SK-N-SH (cell line): ENCODE measurements around the gene GBX1. TPM values are rescaled to one million over a fixed set of nuclear protein-coding genes. Genes with fewer than 3 reads are reported as not detected.

Experiments used
- CTCF ChIA-PET: fragments of 300-600, 350-600 bp; formaldehyde crosslinking; extraction: SDS; loops from one replicate; lab custom pipeline; 2021; lab: Yijun Ruan, JAX
- POLR2A ChIA-PET: fragments of 350-600 bp; sonication (Branson Sonifier 250); formaldehyde crosslinking; extraction: SDS; loops from one replicate; lab custom pipeline; 2020; ENCODE audit warnings: antibody characterized with exemption, inconsistent platforms; lab: Yijun Ruan, JAX
- DNase-seq: peaks from one replicate; pipeline ENCODE4 v3.0.0; 2012
- H2AFZ ChIP-seq: fragments of 200-600 bp; sonication (generic); 2 replicates; pipeline ENCODE4 v1.8.1; 2016; ENCODE audit warnings: antibody characterized with exemption, mild to moderate bottlenecking, low read depth
- H3F3A ChIP-seq: fragments of 200-600 bp; sonication (generic); replicated peaks from 2 replicates; pipeline ENCODE3; 2016; ENCODE audit warnings: antibody characterized with exemption, mild to moderate bottlenecking; ENCODE audit not compliant: insufficient read depth
- H3K27ac ChIP-seq, 2 experiments: fragments of 200-500 bp in 1 of 2; fragments of 200-600 bp in 1 of 2; sonication (Bioruptor generic) in 1 of 2; sonication (generic), shearing (Covaris generic) in 1 of 2; 2 replicates each; pipeline versions ENCODE4 v1.5.1 to v1.6.1; 2014 to 2016; ENCODE audit warnings: low read depth in 2 of 2, inconsistent platforms in 1 of 2, low read length in 1 of 2, mild to moderate bottlenecking in 1 of 2, mixed read lengths in 1 of 2
- H3K27me3 ChIP-seq: fragments of 200-600 bp; sonication (generic), shearing (Covaris generic); 2 replicates; pipeline ENCODE4 v1.6.1; 2016; ENCODE audit warnings: mixed run types; ENCODE audit not compliant: insufficient read depth
- H3K36me3 ChIP-seq, 2 experiments: fragments of 200-500 bp in 1 of 2; fragments of 200-600 bp in 1 of 2; sonication (Bioruptor generic) in 1 of 2; sonication (generic) in 1 of 2; replicated peaks in 1 of 2; 2 replicates each; pipeline versions ENCODE3 to v1.5.1; 2014 to 2016; ENCODE audit warnings: low read length in 1 of 2, mild to moderate bottlenecking in 1 of 2; ENCODE audit not compliant: insufficient read depth in 2 of 2, control insufficient read depth in 1 of 2
- H3K4me1 ChIP-seq, 2 experiments: fragments of 200-500 bp in 1 of 2; fragments of 200-600 bp in 1 of 2; sonication (Bioruptor generic) in 1 of 2; sonication (generic), shearing (Covaris generic) in 1 of 2; 2 replicates each; pipeline versions ENCODE4 v1.5.1 to v1.6.1; 2014 to 2016; ENCODE audit warnings: low read depth in 1 of 2, low read length in 1 of 2, mixed run types in 1 of 2; ENCODE audit not compliant: insufficient read depth in 2 of 2, control insufficient read depth in 1 of 2
- H3K4me2 ChIP-seq: fragments of 200-600 bp; sonication (generic), shearing (Covaris generic); 2 replicates; pipeline ENCODE4 v1.6.1; 2017; ENCODE audit warnings: mixed run types
- H3K4me3 ChIP-seq, 2 experiments: fragments of 200-500 bp in 1 of 2; fragments of 200-600 bp in 1 of 2; sonication (Bioruptor generic) in 1 of 2; sonication (generic), shearing (Covaris generic) in 1 of 2; 2 replicates each; pipeline versions ENCODE4 v1.5.1 to v1.8.1; 2014 to 2016; ENCODE audit warnings: low read depth in 2 of 2, inconsistent platforms in 1 of 2, low read length in 1 of 2, mild to moderate bottlenecking in 1 of 2, mixed read lengths in 1 of 2, moderate library complexity in 1 of 2
- H3K79me2 ChIP-seq: fragments of 200-600 bp; sonication (generic); 2 replicates; pipeline ENCODE4 v1.8.1; 2017; ENCODE audit warnings: mild to moderate bottlenecking; ENCODE audit not compliant: insufficient read depth
- H3K9ac ChIP-seq: fragments of 200-600 bp; sonication (generic); 2 replicates; pipeline ENCODE4 v1.6.1; 2017; ENCODE audit warnings: mixed run types
- H3K9me2 ChIP-seq: fragments of 200-600 bp; sonication (generic); 2 replicates; pipeline ENCODE4 v1.6.1; 2017; ENCODE audit warnings: mixed run types
- H3K9me3 ChIP-seq: fragments of 200-600 bp; sonication (generic); 2 replicates; pipeline ENCODE4 v1.6.1; 2017; ENCODE audit warnings: mixed run types, mild to moderate bottlenecking, moderate library complexity
- H4K20me1 ChIP-seq: fragments of 200-600 bp; sonication (generic); 2 replicates; pipeline ENCODE4 v1.6.1; 2017; ENCODE audit warnings: mild to moderate bottlenecking, mixed run types; ENCODE audit not compliant: insufficient read depth
- ELF1 ChIP-seq: IDR thresholded peaks from 2 replicates; pipeline ENCODE4 v1.4.0; 2012
- EZH2phosphoT487 ChIP-seq: fragments of 200-600 bp; sonication (generic); IDR thresholded peaks from 2 replicates; pipeline ENCODE4 v1.6.1; 2017; ENCODE audit warnings: low read depth, mixed run types, mild to moderate bottlenecking, antibody characterized with exemption, moderate library complexity, borderline replicate concordance
- FOXJ3 ChIP-seq: sonication (generic); formaldehyde crosslinking; IDR thresholded peaks from 2 replicates; pipeline ENCODE4 v1.5.1; 2020; ENCODE audit warnings: mild to moderate bottlenecking, missing genetic modification reagents
- GABPA ChIP-seq: IDR thresholded peaks from 2 replicates; pipeline ENCODE4 v1.4.0; 2012; ENCODE audit warnings: low read depth, mild to moderate bottlenecking
- POLR2AphosphoS5 ChIP-seq: IDR thresholded peaks from 2 replicates; pipeline ENCODE4 v1.6.1; 2012; ENCODE audit warnings: low read depth, low read length
- TCF12 ChIP-seq: IDR thresholded peaks from 2 replicates; pipeline ENCODE4 v1.4.0; 2012
- TEAD4 ChIP-seq: IDR thresholded peaks from 2 replicates; pipeline ENCODE4 v1.4.0; 2012; ENCODE audit warnings: mild to moderate bottlenecking, borderline replicate concordance; ENCODE audit not compliant: insufficient read depth
- WGBS: methylation state at CpG from one replicate; pipeline ENCODE4 v1.1.6; 2017; ENCODE audit warnings: low lambda C conversion rate; 5-methylcytosine and 5-hydroxymethylcytosine counted together
- polyA plus RNA-seq, 3 experiments: library from polyadenylated mRNA; depleted of rRNA; stranded (reverse); fragments of >200 nt; gene quantifications; 2 replicates each; pipeline ENCODE4 v1.2.3, GENCODE V29; 2012
- TF ChIP-seq, protein P1 (sequence below): IDR thresholded peaks from 2 replicates; pipeline ENCODE4; 2012
- TF ChIP-seq, protein P2 (sequence below): IDR thresholded peaks from 2 replicates; pipeline ENCODE4 v1.4.0; 2012; ENCODE audit warnings: low read depth, borderline replicate concordance

The GBX1 gene
- polyA plus RNA-seq, 1 of the 3 experiments (the other 2 are of a cell fraction): not detected

DNA sequence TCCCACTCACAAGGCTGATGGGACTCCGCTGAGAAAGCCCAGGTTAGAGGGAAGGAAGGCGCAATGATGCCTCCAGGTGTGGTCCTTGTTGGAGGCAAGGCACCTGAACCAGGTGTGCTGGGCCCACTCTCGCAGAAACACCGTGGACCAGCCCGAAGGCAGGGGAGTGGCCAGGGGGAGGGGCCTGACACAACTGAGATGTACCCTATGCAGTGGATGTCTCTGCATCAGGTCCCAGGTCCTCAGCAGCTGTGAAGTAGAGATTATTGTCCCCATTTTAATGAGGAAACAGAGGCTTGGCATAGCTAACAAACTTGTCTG is 32.0 kb downstream of the GBX1 start:
- TF ChIP-seq FOXJ3 (CRISPR knock-in tag) (no peak), TCF12 (no peak), GABPA (no peak), POLR2AphosphoS5 (no peak), EZH2phosphoT487 (no peak)
- TF ChIP-seq, protein P1, sequence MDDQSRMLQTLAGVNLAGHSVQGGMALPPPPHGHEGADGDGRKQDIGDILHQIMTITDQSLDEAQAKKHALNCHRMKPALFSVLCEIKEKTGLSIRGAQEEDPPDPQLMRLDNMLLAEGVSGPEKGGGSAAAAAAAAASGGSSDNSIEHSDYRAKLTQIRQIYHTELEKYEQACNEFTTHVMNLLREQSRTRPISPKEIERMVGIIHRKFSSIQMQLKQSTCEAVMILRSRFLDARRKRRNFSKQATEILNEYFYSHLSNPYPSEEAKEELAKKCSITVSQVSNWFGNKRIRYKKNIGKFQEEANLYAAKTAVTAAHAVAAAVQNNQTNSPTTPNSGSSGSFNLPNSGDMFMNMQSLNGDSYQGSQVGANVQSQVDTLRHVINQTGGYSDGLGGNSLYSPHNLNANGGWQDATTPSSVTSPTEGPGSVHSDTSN: no peak
- H3K9me2 ChIP-seq: no peaks in the 10 kb centered on the region
- no peaks in the 10 kb centered on the region for H3K27me3 ChIP-seq
- no peak overlapping the region for H3K27ac ChIP-seq
- CTCF ChIA-PET: interaction anchor here (1.1 to 10.0 kb wide), 4 partner anchors 12 to 108 kb away, joined by 3 to 73 read pairs (median 18); partner anchors contain the start of gene GBX1
- no peak for DNase-seq
- H4K20me1 ChIP-seq: no peaks in the 10 kb centered on the region
- no peaks in the 10 kb centered on the region for H3K9me3 ChIP-seq
- no peak overlapping the region for H3K4me3 ChIP-seq
- no peak overlapping the region for H3K9ac ChIP-seq
- H3K36me3 ChIP-seq: peaks cover 9 to 92% of the 10 kb centered on the region in 2 experiments
- no peaks in the 10 kb centered on the region for H3K79me2 ChIP-seq
- no peak overlapping the region for H2AFZ ChIP-seq
- no peaks in the 10 kb centered on the region for H3F3A ChIP-seq
- no peak overlapping the region for H3K4me2 ChIP-seq
- 95% methylated on average over 5 of the region's 5 CpGs for WGBS
- POLR2A ChIA-PET: no interaction called here
- H3K4me1 ChIP-seq: peaks cover 0 to 28% of the 10 kb centered on the region in 2 experiments; a peak in 1 of 4 replicates

DNA sequence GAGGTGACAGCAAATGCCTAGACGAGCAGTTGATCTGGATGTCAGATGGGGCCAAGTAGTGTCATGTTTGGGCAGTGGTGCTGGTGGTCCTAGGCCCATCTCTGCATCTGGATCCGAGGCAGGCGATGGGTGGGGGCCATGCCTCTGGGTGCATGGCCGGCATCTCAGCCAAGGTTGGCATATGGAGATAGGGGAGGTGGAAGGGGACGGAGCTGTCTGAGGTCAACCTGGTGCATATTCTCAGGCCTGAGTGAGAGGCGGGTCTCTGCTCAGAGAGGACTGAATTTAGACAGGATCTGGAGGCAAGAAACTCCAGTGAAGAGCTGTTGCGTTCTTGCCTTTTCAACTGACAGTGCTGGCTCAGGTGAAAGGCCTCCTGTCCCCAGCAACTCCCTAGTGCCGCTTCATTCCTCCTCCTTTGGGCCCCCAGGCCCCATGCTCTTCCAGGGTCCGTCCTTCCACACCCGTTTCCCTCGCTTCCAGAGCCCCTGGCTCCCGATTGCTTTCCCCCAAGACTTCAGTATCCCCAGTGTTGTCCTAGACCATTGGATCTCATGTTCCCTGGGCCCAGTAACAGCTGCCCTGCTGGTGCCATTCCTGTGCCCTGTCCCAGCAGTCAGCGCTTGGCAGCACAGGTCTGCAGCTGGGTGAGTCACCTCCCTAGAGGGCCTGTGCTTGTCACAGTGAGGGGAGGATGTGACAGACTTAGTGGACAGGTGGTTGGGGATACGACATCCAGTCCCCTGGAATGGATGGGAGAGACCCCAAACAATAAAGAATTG is 32.6 kb downstream of the GBX1 start:
- Histone ChIP-seq H3K36me3 (peaks cover 10 to 92% of the 10 kb centered on the region in 2 experiments), H3K9me3 (no peaks in the 10 kb centered on the region), H3K9me2 (no peaks in the 10 kb centered on the region), H3K4me3 (no peak overlapping the region), H3K79me2 (no peaks in the 10 kb centered on the region), H3K27ac (no peak overlapping the region), H3K4me1 (peaks cover 0 to 34% of the 10 kb centered on the region in 2 experiments; a peak in 1 of 4 replicates), H2AFZ (no peak overlapping the region), H3K4me2 (no peak overlapping the region), H4K20me1 (no peaks in the 10 kb centered on the region), H3F3A (no peaks in the 10 kb centered on the region), H3K9ac (no peak overlapping the region), H3K27me3 (no peaks in the 10 kb centered on the region)
- no peak for DNase-seq
- WGBS: 96% methylated on average over 14 of the region's 14 CpGs
- ChIA-PET CTCF (interaction anchor here (1.1 to 18.0 kb wide), 6 partner anchors 11 to 109 kb away, joined by 3 to 239 read pairs (median 20); partner anchors contain the start of gene GBX1), POLR2A (no interaction called here)
- TF ChIP-seq, protein P2, sequence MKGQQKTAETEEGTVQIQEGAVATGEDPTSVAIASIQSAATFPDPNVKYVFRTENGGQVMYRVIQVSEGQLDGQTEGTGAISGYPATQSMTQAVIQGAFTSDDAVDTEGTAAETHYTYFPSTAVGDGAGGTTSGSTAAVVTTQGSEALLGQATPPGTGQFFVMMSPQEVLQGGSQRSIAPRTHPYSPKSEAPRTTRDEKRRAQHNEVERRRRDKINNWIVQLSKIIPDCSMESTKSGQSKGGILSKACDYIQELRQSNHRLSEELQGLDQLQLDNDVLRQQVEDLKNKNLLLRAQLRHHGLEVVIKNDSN: no peak
- TF ChIP-seq TEAD4 (no peak), ELF1 (no peak)
- TF ChIP-seq, all 33 proteins: peak for 0
